PC-3 (cell line): Measurements from ENCODE around the gene CISD2. TPM values are rescaled to one million over a fixed set of nuclear protein-coding genes. Genes with fewer than 3 reads are reported as not detected.
A peak's percentile ranks its signal among the peaks of the same experiment; 100 is the strongest.

Experiments used
- ATAC-seq: fragments of 200-7000 bp; cut with Tn5 transposase; 2 replicates; pipeline ENCODE4 v1.9.1; 2020; ENCODE audit warnings: mild to moderate bottlenecking, moderate library complexity
- BruUV-seq: library from RNA; stranded (reverse); fragments of 400-500 nt; replicated peaks from 2 replicates; lab custom pipeline; 2021; lab: Mats Ljungman, UMichigan
- CTCF ChIA-PET: fragments of 300-600 bp; sonication (Branson Sonifier 250); formaldehyde crosslinking; loops from one replicate; lab custom pipeline; 2022; ENCODE audit warnings: antibody characterized with exemption; lab: Charles Lee
- POLR2A ChIA-PET: fragments of 300-600 bp; sonication (Branson Sonifier 250); formaldehyde crosslinking; loops from one replicate; lab custom pipeline; 2022; ENCODE audit warnings: antibody characterized with exemption; ENCODE audit not compliant: unreplicated experiment; lab: Charles Lee
- DNase-seq: peaks from one replicate; pipeline ENCODE4 v3.0.0-alpha.2; 2015
- H2AFZ ChIP-seq: fragments of 300-600 bp; sonication (generic); 2 replicates; pipeline ENCODE4 v1.6.0; 2016; ENCODE audit warnings: antibody characterized with exemption, low read length
- H3F3A ChIP-seq: fragments of 300-600 bp; sonication (generic); one replicate; pipeline ENCODE4 v1.6.0; 2017; ENCODE audit warnings: antibody characterized with exemption, low read length, control low read depth, mild to moderate bottlenecking; ENCODE audit not compliant: unreplicated experiment
- H3K27ac ChIP-seq: fragments of 300-600 bp; sonication (generic); 2 replicates; pipeline ENCODE4 v1.5.1; 2016; ENCODE audit warnings: mild to moderate bottlenecking, low read length
- H3K27me3 ChIP-seq: fragments of 300-600 bp; sonication (generic); 2 replicates; pipeline ENCODE4 v1.6.1; 2016; ENCODE audit warnings: low read length, mixed read lengths
- H3K36me3 ChIP-seq: fragments of 300-600 bp; sonication (generic); 2 replicates; pipeline ENCODE4 v1.6.1; 2016; ENCODE audit warnings: low read depth, mixed run types, low read length, mixed read lengths
- H3K4me1 ChIP-seq: fragments of 300-600 bp; sonication (generic); 2 replicates; pipeline ENCODE4 v1.5.1; 2016; ENCODE audit warnings: low read length; ENCODE audit not compliant: insufficient read depth
- H3K4me2 ChIP-seq: fragments of 300-600 bp; sonication (generic); 2 replicates; pipeline ENCODE4 v1.6.0; 2016; ENCODE audit warnings: low read length
- H3K4me3 ChIP-seq: fragments of 300-600 bp; sonication (generic); 2 replicates; pipeline ENCODE4 v1.5.1; 2016; ENCODE audit warnings: mild to moderate bottlenecking, low read length, mixed read lengths
- H3K79me2 ChIP-seq: fragments of 300-600 bp; sonication (generic); 2 replicates; pipeline ENCODE4 v1.6.1; 2017; ENCODE audit warnings: low read length, mixed read lengths
- H3K9ac ChIP-seq: fragments of 300-600 bp; sonication (generic); 2 replicates; pipeline ENCODE4 v1.6.0; 2016; ENCODE audit warnings: mild to moderate bottlenecking, low read length
- H3K9me2 ChIP-seq: fragments of 300-600 bp; sonication (generic); replicated peaks from 2 replicates; pipeline ENCODE4 v1.6.1; 2016; ENCODE audit warnings: mixed run types, low read length, mixed read lengths
- H3K9me3 ChIP-seq: fragments of 300-600 bp; sonication (generic); 2 replicates; pipeline ENCODE4 v1.6.1; 2016; ENCODE audit warnings: low read length, mixed read lengths
- H4K20me1 ChIP-seq: fragments of 300-600 bp; sonication (generic); 2 replicates; pipeline ENCODE4 v1.6.1; 2016; ENCODE audit warnings: low read length, mixed read lengths
- EZH2 ChIP-seq: fragments of 300-600 bp; sonication (generic); IDR thresholded peaks from one replicate; pipeline ENCODE4 v1.6.1; 2017; ENCODE audit warnings: antibody characterized with exemption, mild to moderate bottlenecking, low read length; ENCODE audit not compliant: unreplicated experiment
- EZH2phosphoT487 ChIP-seq: fragments of 300-600 bp; sonication (generic); IDR thresholded peaks from 2 replicates; pipeline ENCODE4 v1.6.1; 2018; ENCODE audit warnings: mild to moderate bottlenecking, antibody characterized with exemption, low read length, borderline replicate concordance
- intact Hi-C: fragments of 100-400 bp; cut with micrococcal nuclease; formaldehyde crosslinking; loops from 2 replicates; pipeline ENCODE4 v1.9.0; 2023
- total RNA-seq: library from RNA; depleted of rRNA; stranded (reverse); fragments of >200 nt; gene quantifications from 2 replicates; pipeline ENCODE4 v1.2.3, GENCODE V29; 2014
- TF ChIP-seq, protein P1 (sequence below): fragments of 300-600 bp; sonication (generic); conservative IDR thresholded peaks from 2 replicates; pipeline ENCODE4 v1.5.1; 2017; ENCODE audit warnings: antibody characterized with exemption, low read depth, mild to moderate bottlenecking, low read length

The CISD2 gene
- total RNA-seq, 1 experiment from 2014 or later, result 36.9 TPM

DNA sequence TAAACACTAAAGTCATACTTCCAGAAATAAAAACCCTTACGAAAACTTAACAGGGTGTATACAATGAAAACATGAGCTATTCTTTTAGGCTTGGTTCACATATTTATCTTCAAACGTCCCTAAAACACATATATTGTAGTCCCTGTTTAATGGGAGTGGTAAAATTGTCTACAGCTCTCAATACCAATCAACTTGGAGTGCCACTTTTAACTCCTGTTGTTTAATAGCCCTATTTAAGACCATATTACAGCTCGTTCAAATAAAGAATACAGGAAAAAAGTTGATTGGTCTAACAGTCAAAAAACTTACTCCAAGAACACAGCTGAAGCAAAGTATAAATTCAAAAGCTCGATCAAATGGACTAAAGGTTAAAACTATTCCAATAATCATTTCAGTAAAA, 45.3 kb upstream of the CISD2 start:
- intact Hi-C loops, result loop anchor here (10.0 kb wide), 2 partner anchors 271 to 389 kb away; partner anchors contain the start of gene BDH2

DNA sequence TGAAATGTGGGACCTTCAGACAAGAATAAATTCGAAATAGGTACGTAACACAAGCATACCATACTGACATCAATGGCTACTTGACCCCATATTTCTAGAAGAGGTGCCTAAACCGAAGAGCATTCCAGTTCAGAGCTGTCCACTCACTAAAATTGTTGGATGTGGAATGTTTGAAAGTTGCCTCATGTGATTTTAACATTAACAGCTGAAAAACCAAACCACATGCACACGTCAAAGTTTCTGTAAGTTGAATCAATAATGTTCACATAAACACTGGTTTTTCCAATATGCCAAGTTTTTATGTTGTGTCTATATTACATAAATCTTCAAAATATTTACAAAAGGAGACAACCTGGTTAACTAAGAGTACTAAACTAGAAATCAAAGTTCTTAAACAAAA, 44.9 kb upstream of the CISD2 start:
- Histone ChIP-seq H3K27me3 (no peaks in the 10 kb centered on the region), H3F3A (no peaks in the 10 kb centered on the region), H4K20me1 (peaks cover 73% of the 10 kb centered on the region), H3K27ac (no peak overlapping the region), H3K36me3 (peaks cover 36% of the 10 kb centered on the region), H3K4me1 (peaks cover 24% of the 10 kb centered on the region), H3K4me3 (peak overlapping the region; percentile 93), H3K4me2 (peak overlapping the region; percentile 96), H3K9me3 (no peaks in the 10 kb centered on the region), H2AFZ (no peak overlapping the region), H3K9ac (peak overlapping the region; percentile 100; the same call in 1 of the 2 replicates), H3K9me2 (no peaks in the 10 kb centered on the region), H3K79me2 (peaks cover 89% of the 10 kb centered on the region)
- DNase-seq (no peak), ATAC-seq (no peak)
- intact Hi-C loops, result loop anchor here (2.0 to 10.0 kb wide), 3 partner anchors 63 to 389 kb away; partner anchors contain the start of genes BDH2 and MANBA
- no peak for TF ChIP-seq EZH2
- TF ChIP-seq EZH2phosphoT487, result no peak
- TF ChIP-seq, protein P1, sequence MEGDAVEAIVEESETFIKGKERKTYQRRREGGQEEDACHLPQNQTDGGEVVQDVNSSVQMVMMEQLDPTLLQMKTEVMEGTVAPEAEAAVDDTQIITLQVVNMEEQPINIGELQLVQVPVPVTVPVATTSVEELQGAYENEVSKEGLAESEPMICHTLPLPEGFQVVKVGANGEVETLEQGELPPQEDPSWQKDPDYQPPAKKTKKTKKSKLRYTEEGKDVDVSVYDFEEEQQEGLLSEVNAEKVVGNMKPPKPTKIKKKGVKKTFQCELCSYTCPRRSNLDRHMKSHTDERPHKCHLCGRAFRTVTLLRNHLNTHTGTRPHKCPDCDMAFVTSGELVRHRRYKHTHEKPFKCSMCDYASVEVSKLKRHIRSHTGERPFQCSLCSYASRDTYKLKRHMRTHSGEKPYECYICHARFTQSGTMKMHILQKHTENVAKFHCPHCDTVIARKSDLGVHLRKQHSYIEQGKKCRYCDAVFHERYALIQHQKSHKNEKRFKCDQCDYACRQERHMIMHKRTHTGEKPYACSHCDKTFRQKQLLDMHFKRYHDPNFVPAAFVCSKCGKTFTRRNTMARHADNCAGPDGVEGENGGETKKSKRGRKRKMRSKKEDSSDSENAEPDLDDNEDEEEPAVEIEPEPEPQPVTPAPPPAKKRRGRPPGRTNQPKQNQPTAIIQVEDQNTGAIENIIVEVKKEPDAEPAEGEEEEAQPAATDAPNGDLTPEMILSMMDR, result no peak
- BruUV-seq, result no TSS peak
- POLR2A ChIA-PET, result no interaction called here
- CTCF ChIA-PET, result interaction anchor here (0.6 kb wide), 2 partner anchors 8 to 203 kb away, joined by 3 read pairs; no protein-coding TSS in a partner anchor

More for the DNA sequence above, 45.3 kb upstream of the CISD2 start:
- no TSS peak for BruUV-seq
- no peaks in the 10 kb centered on the region for H3K27me3 ChIP-seq
- H2AFZ ChIP-seq, result no peak overlapping the region
- no peaks in the 10 kb centered on the region for H3K9me2 ChIP-seq
- DNase-seq (no peak), ATAC-seq (no peak)
- peaks cover 77% of the 10 kb centered on the region for H4K20me1 ChIP-seq
- peak overlapping the region; percentile 96 for H3K4me2 ChIP-seq
- no peaks in the 10 kb centered on the region for H3K9me3 ChIP-seq
- peak overlapping the region; percentile 93 for H3K4me3 ChIP-seq
- H3K9ac ChIP-seq, result no peak overlapping the region
- peaks cover 24% of the 10 kb centered on the region for H3K4me1 ChIP-seq
- H3K36me3 ChIP-seq, result peaks cover 40% of the 10 kb centered on the region
- H3K79me2 ChIP-seq, result peaks cover 89% of the 10 kb centered on the region
- CTCF ChIA-PET, result interaction anchor here (0.6 kb wide), 1 partner anchor 202 kb away, joined by 3 read pairs; no protein-coding TSS in a partner anchor
- TF ChIP-seq EZH2phosphoT487, result no peak
- TF ChIP-seq EZH2, result no peak
- TF ChIP-seq, protein P1, result no peak
- H3K27ac ChIP-seq, result no peak overlapping the region
- POLR2A ChIA-PET, result no interaction called here
- no peaks in the 10 kb centered on the region for H3F3A ChIP-seq

DNA sequence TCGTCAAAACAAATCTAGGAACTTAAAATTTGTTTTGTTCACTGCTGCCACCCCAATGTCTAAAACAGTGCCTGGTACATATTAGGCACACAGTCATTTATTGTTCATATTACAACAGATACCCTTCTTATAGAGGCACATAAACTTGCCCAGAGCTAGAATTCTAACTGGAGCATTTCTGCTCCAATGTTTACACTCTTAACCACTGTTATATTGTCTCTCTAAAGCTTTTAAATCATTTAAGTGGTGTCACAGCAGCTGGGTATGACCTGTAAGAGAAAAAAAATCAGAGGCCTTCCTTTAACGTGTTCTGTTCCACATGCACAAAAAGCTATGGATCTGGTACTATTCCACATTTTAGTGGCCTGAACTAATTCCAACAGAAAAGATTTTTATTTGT, 44.4 kb upstream of the CISD2 start:
- no peak for ATAC-seq
- H3K9me3 ChIP-seq, result no peaks in the 10 kb centered on the region
- BruUV-seq, result no TSS peak
- H3K27ac ChIP-seq, result no peak overlapping the region
- intact Hi-C loops, result loop anchor here (2.0 to 10.0 kb wide), 3 partner anchors 64 to 390 kb away; partner anchors contain the start of genes BDH2 and MANBA
- H3K36me3 ChIP-seq, result peaks cover 35% of the 10 kb centered on the region
- H3K4me1 ChIP-seq, result peaks cover 30% of the 10 kb centered on the region
- no peak overlapping the region for H2AFZ ChIP-seq
- H3K4me3 ChIP-seq, result peak overlapping the region; percentile 93
- POLR2A ChIA-PET, result no interaction called here
- TF ChIP-seq EZH2, result no peak
- no peak for TF ChIP-seq EZH2phosphoT487
- TF ChIP-seq, protein P1, result no peak
- CTCF ChIA-PET, result interaction anchor here (0.6 kb wide), 1 partner anchor 8 kb away, joined by 3 read pairs; no protein-coding TSS in a partner anchor
- no peak for DNase-seq
- peak overlapping the region; percentile 96 for H3K4me2 ChIP-seq
- peaks cover 69% of the 10 kb centered on the region for H4K20me1 ChIP-seq
- H3F3A ChIP-seq, result no peaks in the 10 kb centered on the region
- no peaks in the 10 kb centered on the region for H3K27me3 ChIP-seq
- H3K9me2 ChIP-seq, result no peaks in the 10 kb centered on the region
- H3K79me2 ChIP-seq, result peaks cover 89% of the 10 kb centered on the region
- H3K9ac ChIP-seq, result peak overlapping the region; percentile 100
